Kasumi-1 (cell line): ENCODE results near the gene SNTN.
"Not testable (repeated sequence)": the region's sequence is repeated elsewhere in the genome, so short reads cannot be mapped to it uniquely, and the experiment has no call there.

Source experiments
- DNase-seq, 2 experiments: peaks; one replicate each; lab custom pipeline; 2025; lab: John Stamatoyannopoulos, UW

SNTN gene

DNA sequence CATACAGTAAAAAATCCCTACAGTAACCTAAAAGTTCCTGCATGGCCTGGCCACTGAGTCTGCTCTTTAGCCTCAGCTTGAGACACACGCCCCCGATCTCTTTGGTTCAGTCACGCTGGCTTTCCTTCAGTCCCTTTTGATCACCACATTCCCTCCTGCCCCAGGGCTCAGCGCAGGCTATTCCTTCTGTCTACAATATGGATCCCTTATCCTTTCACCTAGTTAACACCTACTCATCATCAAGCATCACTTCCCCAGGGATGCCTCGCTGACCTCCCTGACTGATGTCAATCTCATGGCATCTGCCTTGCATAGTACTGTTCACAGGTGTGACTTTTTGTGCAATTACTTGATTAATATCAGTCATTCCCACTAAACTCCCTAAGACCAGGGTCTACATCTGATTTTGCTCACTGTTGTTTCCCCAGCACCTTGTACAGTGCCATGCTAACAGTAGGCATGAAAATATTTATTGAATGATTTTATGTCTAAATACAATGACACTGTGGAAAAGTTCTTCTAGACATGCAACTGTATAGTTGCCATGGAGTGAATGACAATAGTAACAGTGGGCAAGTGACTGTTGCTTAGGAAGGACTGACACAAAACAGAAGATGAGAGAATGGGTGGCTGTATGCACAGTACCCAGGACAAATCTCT, at the start of gene SNTN:
TSS of gene SNTN (plus strand) at position 610 of the 660 bp plus-strand sequence. CDS start at position 623, 13 bp downstream.
- no peak for DNase-seq

DNA sequence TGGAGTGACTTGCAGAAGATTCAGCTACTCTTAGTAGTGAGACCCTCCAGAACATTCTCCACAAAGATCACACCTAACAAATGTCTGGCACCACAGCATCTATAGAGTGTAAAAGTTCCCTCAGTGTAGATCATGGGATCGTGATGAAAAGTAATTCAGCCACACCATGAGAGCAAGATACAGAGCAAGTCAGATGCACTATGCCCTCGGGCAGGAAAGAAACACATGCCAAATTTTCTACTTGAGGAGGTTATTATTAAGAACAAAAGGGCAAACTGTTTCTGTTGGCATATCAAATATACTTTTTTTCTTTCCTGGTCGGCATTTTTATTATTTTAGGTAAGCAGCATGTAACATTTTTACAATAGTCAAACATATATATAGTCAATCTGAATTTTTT, 44.8 kb upstream of the SNTN start:
- DNase-seq: no peak

DNA sequence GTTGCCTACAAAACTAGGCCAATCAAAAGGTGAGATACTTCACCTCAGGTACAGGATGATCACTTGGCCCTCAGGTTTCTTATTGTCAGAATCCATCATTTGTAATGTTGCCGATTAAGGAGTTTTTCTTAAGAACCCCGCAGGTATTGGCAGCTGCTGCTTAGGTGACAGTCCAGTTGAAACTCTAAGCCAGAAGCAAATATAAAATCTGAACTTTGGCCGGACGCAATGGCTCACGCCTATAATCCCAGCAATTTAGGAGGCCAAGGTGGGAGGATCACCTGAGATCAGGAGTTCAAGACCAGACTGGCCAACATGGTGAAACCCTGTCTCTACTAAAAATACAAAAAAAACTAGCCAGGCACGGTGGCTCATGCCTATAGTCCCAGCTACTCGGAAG, 43.1 kb upstream of the SNTN start:
- DNase-seq: no peak

DNA sequence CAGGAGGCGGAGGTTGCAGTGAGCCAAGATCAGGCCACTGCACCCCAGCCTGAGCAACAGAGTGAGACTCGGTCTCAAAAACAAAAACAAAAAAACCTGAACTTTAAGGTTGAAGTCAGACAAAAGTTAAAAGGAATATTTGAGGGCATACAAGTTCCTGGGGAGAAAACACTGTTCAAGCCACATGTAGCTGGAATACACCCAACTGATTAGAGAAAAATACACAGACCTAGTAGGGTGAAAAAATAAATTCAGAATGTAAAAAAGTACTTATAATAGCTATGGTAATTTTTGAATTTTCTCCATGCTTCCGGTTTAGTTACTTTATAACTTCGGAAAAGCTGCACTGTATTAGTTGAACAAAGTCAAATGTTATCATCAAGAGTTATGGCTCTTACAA, 42.6 kb upstream of the SNTN start:
- DNase-seq: no peak

DNA sequence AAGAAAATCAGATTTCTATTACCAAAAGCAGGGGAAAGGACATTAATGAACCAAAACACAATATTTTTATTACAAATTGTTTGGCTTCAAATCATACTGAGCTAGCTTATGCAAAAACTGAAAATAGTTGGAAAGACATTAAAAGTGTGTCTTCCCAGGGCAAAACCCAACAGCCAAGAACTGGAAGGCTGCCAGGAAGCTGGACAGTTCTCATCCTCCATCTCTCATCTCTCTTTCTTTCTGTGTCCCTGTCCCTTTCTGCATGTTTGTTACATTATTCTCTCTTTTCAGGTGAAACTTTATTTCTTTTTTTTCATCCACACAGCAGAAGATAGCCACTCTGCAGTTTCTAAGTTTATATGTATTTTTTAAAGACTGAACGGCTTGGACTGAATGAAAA, 41.1 kb upstream of the SNTN start:
- no peak for DNase-seq

DNA sequence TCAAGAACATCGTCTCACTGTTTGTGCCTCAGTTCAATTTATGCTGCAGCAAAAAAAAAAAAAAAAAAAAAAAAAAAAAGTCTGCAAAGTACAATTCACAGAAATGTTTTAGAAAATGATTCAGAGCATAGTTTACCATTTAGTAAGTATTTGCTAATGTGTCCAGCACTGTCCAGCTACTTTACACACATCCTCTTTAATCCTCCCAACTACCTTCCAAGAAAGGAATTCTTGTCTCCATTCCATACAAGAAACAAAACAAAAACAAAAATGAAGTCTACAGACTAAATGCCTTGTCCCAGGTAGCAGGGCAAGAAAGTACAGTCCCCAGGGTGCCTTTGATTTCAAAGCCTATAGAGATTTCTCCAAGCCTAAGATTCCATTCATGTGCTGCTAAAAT, 38.9 kb upstream of the SNTN start:
- DNase-seq: no peak

DNA sequence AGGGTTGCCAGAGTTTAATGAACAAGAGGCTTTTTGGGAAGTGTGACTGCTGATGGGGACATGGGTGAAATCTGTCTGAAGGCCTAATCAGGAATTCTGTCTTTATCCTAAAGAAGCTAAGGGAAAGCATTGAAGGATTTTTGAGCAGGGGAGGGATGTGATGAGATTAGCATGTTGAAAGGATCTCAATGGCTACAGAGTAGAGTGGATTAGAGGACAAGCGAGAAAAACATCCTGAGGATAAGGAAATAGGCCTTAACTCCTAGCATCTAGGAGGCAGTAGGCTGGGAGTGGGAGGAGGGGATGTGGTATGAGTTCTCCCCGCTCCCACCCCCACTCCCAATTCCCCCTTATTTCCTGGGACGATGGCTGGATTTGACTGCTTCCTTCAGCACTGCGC, 35.1 kb upstream of the SNTN start:
- DNase-seq: no peak

DNA sequence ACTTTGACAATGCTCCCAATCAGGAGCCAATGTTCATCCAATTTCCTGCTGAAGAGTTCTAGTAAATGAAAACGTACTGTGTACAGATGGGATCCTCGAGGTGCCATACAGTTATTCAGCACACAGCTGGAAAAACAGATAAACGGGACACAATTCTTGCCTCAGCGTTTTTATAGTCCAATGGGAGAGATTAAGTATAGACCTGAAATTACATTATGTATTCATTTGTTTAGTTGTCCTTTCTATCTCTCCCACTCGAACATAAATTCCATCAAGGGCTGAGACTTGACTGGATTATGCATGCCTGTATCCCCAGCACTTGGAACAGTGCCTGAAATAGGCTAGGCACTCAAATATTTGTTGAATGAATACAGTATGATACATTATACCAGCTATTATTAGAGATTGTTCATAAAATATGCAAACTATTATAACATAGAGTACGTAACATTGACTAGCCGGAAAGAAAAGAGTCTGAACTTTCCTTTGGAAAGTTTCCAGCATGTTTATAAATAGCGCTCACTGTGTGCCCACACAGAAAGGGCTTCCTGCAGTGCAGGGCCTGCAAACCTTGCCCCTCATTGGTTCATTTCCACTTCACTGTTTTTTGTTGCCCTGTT, 27.4 kb upstream of the SNTN start:
- no peak for DNase-seq

DNA sequence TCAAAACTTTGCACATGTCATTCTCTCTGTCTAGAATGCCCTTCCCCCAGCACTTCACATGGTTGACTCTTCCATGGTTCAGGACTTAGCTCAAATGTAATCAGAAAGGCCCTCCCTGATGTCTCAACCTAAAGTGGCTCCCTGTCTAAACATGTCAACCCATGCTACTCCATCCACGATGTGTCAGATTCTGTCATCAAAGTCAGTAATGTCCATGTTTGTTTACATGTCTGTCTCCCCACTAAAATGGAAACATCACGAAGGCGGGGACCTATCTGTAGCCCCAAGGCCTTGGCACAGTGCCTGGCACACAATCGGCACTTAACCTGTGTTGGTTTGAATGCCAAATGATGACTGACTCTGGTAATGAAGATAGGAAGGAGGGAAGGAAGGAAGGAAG, 20.8 kb upstream of the SNTN start:
- DNase-seq: no peak

DNA sequence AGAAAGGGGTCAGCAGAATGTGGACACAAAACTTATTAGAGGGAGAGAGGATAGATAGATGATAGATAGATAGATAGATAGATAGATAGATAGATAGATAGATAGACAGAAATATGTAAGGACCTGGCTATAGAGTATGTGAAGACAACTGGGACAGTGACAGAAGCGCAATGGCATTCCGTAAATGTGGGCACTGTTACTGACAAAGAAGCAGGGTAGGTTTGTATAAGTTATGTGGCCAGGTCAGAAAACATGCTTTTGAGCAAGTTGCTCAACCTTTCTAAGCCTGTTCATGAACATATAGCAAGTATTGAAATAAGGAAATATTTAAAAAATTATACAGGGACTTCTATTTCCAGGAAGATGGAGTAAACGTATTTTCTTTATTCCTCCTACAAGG, 17.3 kb upstream of the SNTN start:
- DNase-seq: no peak

DNA sequence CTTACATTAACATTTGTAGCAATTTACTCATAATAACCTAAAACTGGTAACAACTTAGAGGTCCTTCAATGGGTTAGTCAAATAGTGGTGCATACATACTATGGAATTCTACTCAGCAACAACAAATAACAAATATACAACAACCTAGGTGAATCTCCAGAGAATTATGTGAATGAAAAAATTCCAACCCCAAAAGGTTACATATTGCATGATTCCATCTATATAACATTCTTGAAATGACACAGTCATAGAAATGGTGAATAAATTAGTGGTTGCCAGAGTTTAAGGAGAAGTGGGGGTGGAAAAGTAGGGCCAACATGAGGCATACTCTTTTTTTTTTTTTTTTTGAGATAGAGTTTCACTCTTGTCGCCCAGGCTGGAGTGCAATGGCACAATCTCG, 12.7 kb upstream of the SNTN start:
- DNase-seq: no peak

DNA sequence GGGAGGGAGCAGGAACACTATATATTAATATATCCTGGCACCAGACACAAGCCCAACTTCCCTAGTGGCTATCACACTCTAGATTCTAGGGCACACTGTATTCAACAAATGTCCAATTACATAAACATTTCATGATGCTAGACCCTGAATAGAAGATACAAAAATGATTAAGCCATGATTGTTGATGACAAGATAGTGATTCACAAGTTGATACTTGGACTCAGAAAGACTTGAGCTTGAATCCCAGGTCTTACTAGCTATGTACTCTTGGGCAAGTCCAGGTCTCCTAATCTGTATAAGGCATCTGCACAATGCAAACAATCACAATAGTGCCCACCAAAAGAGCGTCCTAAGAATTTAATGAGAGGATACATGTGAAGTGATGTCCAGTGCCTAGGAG, 10.0 kb upstream of the SNTN start:
- DNase-seq: no peak

DNA sequence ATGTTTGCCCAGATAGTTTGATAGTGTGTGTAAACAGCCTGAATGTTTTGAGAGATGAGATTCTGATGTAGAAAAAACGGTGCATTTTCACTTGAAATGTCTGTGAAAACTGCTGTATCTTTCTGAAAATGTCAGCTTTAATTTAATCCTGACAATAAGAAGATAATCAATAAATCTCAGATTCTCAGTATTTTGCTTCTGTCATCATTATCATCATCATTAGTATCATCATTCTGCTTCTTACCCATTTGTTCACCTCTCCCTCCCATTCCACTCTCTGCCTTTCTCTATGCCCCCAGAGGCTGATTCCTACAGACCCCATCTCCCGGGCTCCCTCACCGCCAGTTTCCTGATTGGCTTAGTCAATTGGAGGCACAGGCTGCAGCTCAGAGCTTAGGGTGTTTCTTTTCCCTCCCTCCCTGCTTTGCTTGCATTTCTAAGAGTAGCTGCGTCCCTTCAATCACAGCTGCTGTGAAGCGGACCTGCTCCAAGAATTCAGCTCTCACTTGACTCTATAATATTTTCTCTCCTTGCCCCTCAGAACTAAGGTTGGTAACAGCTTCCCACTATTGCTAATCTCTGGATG, 8.2 kb upstream of the SNTN start:
- DNase-seq: no peak

DNA sequence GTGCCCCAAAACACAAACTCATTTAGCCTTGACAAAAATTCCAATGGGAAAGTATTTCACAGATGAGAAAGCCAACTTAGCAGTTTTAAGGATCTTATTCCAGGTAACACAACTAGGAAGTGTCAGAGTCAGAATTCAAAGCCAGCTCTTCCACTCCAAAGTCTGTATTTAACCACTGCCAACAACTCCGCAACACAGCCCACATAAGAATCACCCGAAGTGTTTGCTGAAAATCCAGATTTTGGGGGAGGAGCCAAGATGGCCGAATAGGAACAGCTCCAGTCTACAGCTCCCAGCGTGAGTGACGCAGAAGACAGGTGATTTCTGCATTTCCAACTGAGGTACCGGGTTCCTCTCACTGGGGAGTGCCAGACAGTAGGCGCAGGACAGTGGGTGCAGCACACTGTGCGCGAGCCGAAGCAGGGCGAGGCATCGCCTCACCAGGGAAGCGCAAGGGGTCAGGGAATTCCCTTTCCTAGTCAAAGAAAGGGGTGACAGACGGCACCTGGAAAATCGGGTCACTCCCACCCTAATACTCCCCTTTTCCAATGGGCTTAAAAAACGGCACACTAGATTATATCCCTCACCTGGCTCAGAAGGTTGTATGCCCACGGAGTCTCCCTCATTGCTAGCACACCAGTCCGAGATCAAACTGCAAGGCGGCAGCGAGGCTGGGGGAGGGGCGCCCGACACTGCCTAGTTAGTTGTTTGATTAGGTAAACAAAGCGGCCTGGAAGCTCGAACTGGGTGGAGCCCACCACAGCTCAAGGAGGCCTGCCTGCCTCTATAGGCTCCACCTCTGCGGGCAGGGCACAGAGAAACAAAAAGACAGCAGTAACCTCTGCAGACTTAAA, 7.3 kb upstream of the SNTN start:
- not testable (repeated sequence) for DNase-seq

DNA sequence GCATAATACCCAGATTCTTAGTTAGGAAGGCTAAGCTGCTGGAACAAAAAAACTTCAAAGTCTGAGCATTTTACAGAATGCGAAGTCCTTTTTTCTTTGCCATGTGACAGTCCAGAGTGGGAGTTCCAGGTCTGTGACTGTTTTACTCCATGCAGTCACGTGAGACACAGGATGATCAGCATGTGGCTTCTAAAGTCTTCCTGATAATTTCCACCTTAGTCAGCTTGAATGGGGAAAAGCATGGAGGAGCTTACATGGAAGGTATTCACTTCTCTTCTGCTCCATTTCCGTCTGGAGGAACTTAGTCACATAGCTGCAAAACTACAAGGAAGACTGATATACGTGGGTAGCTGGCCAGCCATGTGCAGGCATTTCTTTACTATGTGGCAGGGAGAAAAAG, 1.7 kb downstream of the SNTN start:
- DNase-seq: no peak

DNA sequence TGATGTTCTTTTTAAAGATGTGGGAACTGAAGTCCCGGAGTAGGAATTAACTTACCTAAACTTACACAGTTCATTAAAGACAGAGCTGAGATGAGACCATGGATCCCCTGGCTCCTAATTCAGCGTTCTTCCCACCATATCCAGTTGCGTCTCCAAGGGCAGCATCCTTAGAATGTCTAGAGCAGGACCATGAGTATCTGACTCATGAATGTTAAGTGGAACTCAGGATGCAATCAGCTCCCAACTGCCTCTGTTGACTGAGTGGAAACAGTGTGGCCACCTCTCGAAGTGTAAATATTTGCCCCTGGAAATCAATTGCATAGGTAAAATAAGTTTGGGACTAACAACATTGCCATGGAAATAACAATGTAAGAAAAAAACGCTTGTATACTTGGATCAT, 2.5 kb downstream of the SNTN start:
- DNase-seq: no peak

DNA sequence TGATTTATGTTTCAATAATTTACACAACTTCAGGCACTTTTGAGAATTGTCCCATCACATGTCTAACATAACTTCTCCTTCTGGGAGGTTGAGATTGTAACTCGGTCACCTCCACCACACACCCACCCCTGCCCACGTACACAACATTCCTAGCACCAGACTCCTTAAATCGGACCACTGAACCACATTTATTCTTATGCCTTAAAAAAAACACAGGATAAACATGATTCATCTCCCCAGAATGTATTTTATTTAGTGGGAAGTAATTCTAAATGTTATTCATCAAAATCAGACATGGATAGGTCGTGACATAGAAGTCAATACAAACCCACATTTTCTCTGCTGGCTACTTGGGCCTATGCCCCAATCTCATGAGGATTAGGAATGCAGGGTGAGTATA, 3.0 kb downstream of the SNTN start:
- no peak for DNase-seq

DNA sequence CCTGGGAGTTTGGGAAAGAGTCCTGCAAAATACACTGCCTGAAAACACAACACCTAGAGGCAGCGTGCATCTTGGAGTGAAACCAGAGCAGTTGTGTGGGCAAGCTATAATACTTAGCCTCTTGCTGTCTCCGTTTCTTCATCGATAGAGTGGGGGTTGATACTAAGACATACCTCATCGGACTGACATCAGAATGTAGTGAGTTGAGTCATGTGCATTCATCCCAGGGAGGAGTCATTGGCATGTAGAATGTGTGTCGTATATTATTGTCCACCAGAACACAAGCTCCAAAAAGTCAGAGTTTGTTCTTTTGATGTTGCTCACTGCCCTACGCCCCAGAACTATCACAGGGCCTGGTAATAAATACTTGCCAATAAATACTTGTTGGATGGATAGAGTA, 4.3 kb downstream of the SNTN start:
- DNase-seq: no peak

DNA sequence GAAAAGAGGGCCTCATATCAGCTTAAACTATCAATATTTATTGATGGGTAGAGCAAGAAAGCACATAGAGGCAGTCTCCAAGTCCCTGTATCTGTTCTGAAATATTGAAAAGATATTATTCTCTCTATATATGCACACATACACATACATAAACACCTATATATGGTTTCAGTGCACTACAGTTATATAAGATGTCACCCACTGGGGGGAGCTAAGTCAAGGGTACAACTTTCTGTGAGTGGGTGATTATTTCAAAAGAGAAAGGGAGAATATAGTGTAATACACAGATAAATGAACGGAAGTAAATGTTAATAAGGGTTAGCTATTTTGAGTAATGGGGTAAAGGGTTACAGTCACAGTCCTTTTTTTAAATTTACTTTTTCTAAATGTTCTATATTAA, 8.8 kb downstream of the SNTN start:
- peak; percentile 18 to 34 for DNase-seq

DNA sequence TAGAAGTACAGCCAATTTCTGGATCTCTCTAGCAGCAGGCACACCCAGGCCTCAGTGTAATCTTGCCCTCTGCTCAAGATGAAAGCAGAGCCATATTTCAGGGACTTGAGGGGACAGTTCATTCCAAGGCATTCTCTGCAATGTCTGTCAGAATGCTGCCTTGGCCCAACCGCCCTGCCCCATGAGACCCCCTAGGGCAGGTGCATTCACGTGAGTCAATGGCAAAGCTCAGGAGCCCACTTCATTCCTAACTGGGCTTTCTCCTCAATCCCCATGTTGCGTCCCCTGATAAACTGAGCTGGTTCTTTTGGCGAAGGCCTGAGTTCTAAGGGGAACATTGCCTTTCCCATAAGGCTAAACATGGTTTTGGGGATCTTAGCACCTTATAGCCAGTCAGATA, 9.5 kb downstream of the SNTN start:
- DNase-seq: no peak

DNA sequence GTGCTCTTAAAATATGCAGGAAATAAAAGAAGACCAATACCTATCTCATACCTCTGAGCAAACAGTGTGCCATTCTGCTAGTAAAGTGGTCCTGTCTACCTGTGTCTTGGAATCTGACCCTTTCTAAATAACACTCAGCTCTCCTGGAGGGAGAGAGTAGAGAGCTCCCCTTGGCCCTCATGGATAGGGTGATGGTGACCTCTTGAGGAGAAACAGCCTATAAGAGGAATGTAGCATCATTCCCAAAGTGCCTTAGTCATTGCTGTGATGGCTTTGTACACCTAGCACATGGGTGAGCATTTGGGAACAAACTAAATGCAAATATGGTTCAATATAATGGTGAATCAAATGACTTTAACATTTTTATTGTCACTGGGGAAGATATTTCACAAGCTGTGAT, 10.0 kb downstream of the SNTN start:
- DNase-seq: no peak

DNA sequence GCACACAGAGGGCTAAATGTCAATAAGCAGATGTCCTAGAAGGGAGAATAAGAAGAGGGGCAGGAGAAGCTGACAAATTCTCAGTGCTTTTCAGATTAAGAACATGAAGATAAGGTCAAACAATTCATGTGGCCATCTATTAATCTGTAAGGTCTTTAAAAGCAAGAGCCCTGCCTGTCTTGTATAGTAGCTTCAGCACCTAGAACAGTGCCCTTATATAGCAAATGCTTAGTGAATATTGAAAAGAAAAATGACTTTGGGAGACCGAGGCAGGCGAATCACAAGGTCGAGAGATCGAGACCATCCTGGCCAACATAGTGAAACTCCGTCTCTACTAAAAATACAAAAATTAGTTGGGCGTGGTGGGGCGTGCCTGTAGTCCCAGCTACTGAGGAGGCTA, 18.1 kb downstream of the SNTN start:
- DNase-seq: no peak

DNA sequence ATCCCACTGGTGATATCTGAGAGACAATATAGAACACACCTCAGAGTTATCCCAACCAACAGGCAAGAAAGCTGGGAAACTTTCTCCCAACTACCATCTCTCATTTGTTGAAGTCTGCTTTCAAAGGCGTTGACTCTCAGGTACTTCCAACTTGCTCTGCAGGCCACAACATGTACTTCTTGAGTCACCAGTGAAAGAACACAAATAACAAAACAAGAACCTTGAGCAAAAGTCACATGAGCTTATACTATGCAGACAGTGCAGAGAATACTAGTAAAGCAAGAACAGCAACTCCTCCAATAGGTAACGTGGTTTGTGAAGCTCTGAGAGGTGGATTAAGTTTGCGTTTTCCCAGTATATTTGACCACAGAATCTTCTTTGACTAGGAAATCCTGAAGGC, 20.6 kb downstream of the SNTN start:
- DNase-seq: no peak
